ENCODE results near the gene SLC25A39. TPM values are rescaled to one million over a fixed set of nuclear protein-coding genes. Genes with fewer than 3 reads are reported as not detected.

SLC25A39 gene
- total and polyA plus RNA-seq, 2 of the 4 experiments (the other 2 are of a cell fraction): 49.1 to 99.7 TPM

- Histone ChIP-seq H3K27ac (ENCODE audit: insufficient read depth, low read length) (no peak overlapping the region), H3K9ac (ENCODE audit: low read depth, low read length) (no peak overlapping the region), H2AK5ac (ENCODE audit: low read depth, low read length) (no peak overlapping the region), H3K4me1 (ENCODE audit: control insufficient read depth, insufficient read depth, low read length) (peaks cover 4% of the 10 kb centered on the region; the same call in 1 of the 2 replicates), H3K56ac (ENCODE audit: extremely low read depth, insufficient read depth, low read length) (no peak overlapping the region), H2BK20ac (ENCODE audit: low read depth, low read length) (no peak overlapping the region), H2AFZ (replicated peaks; ENCODE audit: low read length, poor library complexity) (peak overlapping the region; percentile 79), H3K79me1 (ENCODE audit: low read depth in 1 of 2, low read length in 2 of 2) (no peaks in the 10 kb centered on the region), H3K4me2 (ENCODE audit: low read depth, low read length) (peak overlapping the region; percentile 90), H3K27me3 (ENCODE audit: control insufficient read depth, insufficient read depth, low read length) (peaks cover 63% of the 10 kb centered on the region), H3K18ac (ENCODE audit: low read depth, low read length) (no peak overlapping the region), H3K23ac (ENCODE audit: low read depth, low read length) (peak overlapping the region; percentile 59; the same call in 1 of the 2 replicates), H3K4ac (ENCODE audit: low read depth, low read length) (no peak overlapping the region), H2BK15ac (ENCODE audit: low read depth, low read length) (no peak overlapping the region), H4K5ac (ENCODE audit: low read depth, low read length) (no peak overlapping the region), H4K91ac (ENCODE audit: insufficient read depth, low read depth, low read length) (no peak overlapping the region), H3K9me3 (ENCODE audit: control insufficient read depth, insufficient read depth, low read length) (peaks cover 5% of the 10 kb centered on the region), H3K4me3 (ENCODE audit: insufficient read depth, low read depth, low read length) (peak overlapping the region; percentile 52), H4K20me1 (ENCODE audit: insufficient read depth, low read length) (peaks cover 4% of the 10 kb centered on the region; the same call in 1 of the 2 replicates), H2AK9ac (replicated peaks; ENCODE audit: low read depth, low read length, poor library complexity) (no peak overlapping the region), H4K8ac (ENCODE audit: low read depth in 2 of 2, low read length in 2 of 2) (no peak overlapping the region), H2BK5ac (ENCODE audit: low read depth, low read length, poor library complexity, severe bottlenecking) (no peak overlapping the region), H3K9me1 (ENCODE audit: insufficient read depth, low read length) (no peaks in the 10 kb centered on the region; the same call in 1 of the 2 replicates), H3K14ac (replicated peaks; ENCODE audit: low read depth, low read length) (no peak overlapping the region), H2BK120ac (ENCODE audit: low read depth, low read length) (no peak overlapping the region), H3K36me3 (ENCODE audit: control insufficient read depth, insufficient read depth, low read length) (peaks cover 7% of the 10 kb centered on the region)
- ATAC-seq (ENCODE audit: low read depth): peak; percentile 77
- intact Hi-C loops (cut with micrococcal nuclease): no loop called here
- 1% methylated on average over 15 of the region's 81 CpGs; no CpG with 5 or more reads in 1 of the 2 experiments for WGBS, 2 experiments (ENCODE audit: extremely low coverage in 2 of 2, insufficient read length in 1 of 2)
- CTCF ChIA-PET: no interaction called here
- BruUV-seq (replicated peaks): no TSS peak
- dilution Hi-C loops (cut with HindIII; ENCODE audit: low sequenced_read_pairs, unreplicated experiment): no loop called here
- in situ Hi-C loops (cut with MboI; ENCODE audit: low sequenced_read_pairs): no loop called here
- DNase-seq: no peak
- TF ChIP-seq BHLHE40 (IDR thresholded peaks at IDR 0.05; ENCODE audit: low read depth, low read length): no peak
- TF ChIP-seq RFX5 (IDR thresholded peaks at IDR 0.05; ENCODE audit: low read depth, low read length): no peak
- TF ChIP-seq MXI1 (IDR thresholded peaks at IDR 0.05; ENCODE audit: borderline replicate concordance, low read depth, low read length): no peak
- TF ChIP-seq MAZ (IDR thresholded peaks at IDR 0.05; ENCODE audit: borderline replicate concordance, low read depth, low read length): no peak
- TF ChIP-seq MAFK (IDR thresholded peaks at IDR 0.05; ENCODE audit: low read depth, low read length): no peak
- no peak for TF ChIP-seq ELK1 (IDR thresholded peaks at IDR 0.05; ENCODE audit: borderline replicate concordance, low read depth, low read length)
- POLR2A ChIA-PET (ENCODE audit: unreplicated experiment): interaction anchor here (0.6 kb wide), 1 partner anchor 97 kb away, joined by 8 read pairs; no protein-coding TSS in a partner anchor
These were observed 9.6 kb downstream of the SLC25A39 start for GRCh38 chr17:44314869-44315661.

All from IMR-90 (cell line).